ENCODE results near the gene P3H3.
"Not testable (repeated sequence)": the region's sequence is repeated elsewhere in the genome, so short reads cannot be mapped to it uniquely, and the experiment has no call there.

The P3H3 gene

DNA sequence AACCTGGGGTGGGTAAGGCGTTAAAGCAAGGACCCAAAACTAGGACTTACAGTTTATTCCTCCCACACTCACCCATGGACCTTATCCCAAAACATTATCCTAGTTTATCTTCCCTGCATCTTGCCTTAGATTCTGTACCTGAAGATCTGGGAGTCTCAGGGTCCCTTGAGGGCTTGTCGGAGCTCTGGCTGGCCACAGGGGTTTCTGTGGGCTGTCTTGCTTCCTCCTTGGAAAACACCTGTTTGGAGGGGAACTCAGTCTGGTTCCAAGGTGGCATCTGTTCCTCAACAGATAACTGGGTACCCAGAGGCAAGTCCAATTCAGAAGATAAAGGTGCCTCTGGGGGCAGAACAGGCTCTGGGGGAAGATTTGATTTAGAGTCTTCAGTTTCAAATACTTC, 21.2 kb downstream of the P3H3 start:
- no peak for DNase-seq

DNA sequence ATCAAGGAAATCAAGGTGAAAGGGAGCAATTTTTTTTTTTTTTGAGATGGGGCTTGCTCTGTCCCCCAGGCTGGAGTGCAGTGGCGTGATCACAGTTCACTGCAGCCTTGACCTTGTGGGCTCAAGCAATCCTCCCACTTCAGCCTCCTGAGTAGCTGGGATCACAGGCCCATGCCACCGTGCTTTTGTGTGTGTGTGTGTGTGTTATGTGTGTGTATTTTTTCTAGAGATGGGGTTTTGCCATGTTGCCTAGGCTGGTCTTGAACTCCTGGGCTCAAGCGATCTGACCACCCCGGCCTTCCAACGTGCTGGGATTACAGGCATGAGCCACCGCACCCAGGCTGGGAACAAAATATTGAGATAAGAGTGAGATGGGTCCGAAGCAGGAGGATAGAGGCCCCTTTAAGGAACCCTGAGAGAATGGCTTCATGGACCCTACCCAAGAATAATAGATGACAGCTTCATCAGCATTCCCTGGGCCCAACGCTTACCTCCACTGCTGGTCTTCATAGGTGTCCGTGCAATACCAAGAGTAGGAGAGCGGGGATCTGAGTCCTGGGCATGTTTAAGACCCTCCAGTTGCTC, 21.9 kb downstream of the P3H3 start:
- no peak for DNase-seq

- no peak for DNase-seq
These were observed 22.6 kb downstream of the P3H3 start for GRCh38 chr12:6850796-6851152.

GRCh38 chr12:6851153-6851920, 23.1 kb downstream of the P3H3 start, which contains the start of gene CDCA3:
Gene CDCA3 (minus strand): TSS chr12:6851286. CDS start chr12:6850952, 334 bp downstream.
- peak; percentile 99 for DNase-seq

DNA sequence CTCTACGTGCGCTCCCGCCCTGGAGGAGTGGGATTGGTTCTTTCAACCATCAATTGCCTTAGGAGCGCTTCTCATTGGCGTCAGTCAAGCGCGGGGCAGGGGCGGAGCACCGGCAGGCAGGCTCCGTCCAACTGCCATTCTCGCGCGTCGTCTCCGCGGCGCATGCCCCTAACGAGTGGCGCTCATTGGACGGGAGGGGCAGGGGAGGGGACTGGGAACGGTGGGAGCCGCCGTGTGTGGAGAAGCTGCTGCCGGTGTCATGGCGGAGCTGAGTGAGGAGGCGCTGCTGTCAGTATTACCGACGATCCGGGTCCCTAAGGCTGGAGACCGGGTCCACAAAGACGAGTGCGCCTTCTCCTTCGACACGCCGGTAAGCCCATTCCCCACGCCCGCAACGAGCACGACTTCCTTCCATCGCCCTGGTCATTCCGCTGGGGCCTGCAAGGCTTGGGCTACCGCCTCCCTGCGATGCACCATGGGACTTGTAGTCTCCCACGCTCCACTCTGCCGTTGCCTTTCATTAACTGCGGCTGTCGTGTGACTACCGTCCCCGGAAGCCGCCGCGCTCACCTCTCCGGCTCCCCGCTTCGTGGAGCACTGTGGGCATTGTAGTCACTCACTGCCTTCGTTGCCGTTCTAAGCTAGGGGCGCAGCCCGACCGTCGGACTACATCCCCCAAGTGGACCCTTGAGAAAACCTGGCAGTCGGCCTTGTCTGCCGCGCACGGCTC, 23.9 kb downstream of the P3H3 start, which contains the start of gene USP5:
Gene USP5 (plus strand): TSS at position 230 of the 730 bp plus-strand sequence. CDS start 30 bp downstream, at position 260.
- DNase-seq = peak; percentile 99

DNA sequence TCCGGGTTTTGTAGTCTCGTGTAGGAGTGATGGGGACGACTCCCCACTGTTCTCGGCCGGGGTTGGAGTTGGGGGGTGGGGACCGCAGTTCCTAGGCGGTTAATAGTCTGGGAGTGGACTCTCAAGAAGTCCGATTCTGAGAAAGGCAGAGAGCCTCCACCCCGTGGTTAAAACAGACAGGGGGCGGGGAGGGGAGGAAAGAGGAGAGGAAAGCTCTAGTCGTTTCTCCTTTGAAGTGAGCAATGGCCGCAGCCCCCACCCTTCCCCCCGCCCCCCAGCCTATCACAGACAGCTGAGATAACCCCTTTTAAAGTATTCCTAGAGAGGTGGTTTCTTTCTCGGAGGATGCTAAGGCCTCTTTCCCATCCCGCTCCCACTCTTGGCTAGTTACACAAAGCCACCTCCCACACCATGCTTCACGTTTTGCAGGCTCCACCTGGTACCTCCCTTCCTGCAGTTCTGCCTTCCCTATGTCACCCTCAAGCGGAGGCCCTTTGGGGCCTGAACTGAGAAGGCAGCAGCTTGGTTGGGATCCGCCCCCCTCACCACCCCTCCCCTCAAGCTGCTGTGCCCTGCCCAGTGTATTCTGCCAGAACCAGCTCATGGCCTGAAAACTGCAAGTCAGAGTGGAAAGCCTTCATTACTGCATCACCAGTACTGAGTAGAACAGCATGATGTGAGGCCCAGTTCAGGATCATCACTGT, 24.6 kb downstream of the P3H3 start:
- DNase-seq = no peak

GRCh38 chr12:6853626-6854025, 25.4 kb downstream of the P3H3 start:
- no peak for DNase-seq

- DNase-seq = no peak
These were observed 25.8 kb downstream of the P3H3 start for GRCh38 chr12:6854036-6854435.

DNA sequence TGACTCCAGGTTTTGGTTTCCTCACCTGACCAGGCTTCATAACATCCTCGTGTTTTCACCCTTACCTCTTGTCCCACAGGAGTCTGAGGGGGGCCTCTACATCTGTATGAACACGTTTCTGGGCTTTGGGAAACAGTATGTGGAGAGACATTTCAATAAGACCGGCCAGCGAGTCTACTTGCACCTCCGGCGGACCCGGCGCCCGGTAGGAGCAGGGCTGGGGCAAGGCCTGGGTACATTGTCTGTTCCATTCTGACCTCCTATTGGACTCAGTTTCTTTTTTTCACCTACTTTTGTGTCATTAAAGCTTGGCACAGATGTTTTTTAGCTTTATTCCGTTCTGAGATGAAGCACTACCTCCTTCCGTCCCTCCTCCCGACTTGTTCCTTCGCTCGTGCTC, 27.1 kb downstream of the P3H3 start:
- DNase-seq = no peak

GRCh38 chr12:6858799-6859198, 30.6 kb downstream of the P3H3 start:
- DNase-seq = no peak

DNA sequence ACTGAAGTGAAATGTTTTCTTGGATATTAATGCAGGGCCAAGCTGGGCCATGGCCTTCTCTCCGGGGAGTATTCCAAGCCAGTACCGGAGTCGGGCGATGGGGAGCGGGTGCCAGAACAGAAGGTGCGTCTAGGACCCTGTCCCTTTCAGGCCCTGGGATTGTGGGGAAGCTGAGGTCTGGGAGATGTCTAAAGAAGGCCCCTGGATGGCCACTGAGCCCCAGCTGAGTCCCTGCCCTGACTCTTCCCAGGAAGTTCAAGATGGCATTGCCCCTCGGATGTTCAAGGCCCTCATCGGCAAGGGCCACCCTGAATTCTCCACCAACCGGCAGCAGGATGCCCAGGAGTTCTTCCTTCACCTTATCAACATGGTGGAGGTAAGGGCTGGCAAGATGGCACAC, 31.9 kb downstream of the P3H3 start:
- DNase-seq = no peak

DNA sequence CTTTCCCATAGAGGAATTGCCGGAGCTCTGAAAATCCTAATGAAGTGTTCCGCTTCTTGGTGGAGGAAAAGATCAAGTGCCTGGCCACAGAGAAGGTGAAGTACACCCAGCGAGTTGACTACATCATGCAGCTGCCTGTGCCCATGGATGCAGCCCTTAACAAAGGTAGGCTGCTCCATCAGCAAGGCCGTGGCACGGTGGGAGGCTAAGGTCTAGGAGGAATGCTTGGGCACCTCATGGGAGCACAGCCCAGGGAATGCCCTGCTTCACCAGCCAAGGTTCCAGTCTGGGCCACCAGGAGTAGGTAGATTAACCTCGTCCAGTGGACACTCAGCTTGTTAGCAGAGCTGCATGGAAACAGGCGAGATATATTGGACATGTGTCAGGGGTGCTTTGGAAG, 32.7 kb downstream of the P3H3 start:
- DNase-seq = no peak

DNA sequence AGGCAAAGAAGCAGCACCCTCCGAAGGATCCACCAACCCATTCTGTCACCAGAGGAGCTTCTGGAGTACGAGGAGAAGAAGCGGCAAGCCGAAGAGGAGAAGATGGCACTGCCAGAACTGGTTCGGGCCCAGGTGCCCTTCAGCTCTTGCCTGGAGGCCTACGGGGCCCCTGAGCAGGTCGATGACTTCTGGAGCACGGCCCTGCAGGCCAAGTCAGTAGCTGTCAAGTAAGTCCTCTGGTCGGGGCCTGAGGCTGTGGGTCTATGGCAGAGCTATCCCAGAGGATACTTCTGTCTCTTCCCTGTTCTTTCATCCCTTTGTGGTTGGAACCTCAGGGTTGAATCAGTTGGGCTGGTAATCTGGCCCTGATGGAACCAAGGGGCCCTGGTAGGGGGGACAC, 33.2 kb downstream of the P3H3 start:
- no peak for DNase-seq

DNA sequence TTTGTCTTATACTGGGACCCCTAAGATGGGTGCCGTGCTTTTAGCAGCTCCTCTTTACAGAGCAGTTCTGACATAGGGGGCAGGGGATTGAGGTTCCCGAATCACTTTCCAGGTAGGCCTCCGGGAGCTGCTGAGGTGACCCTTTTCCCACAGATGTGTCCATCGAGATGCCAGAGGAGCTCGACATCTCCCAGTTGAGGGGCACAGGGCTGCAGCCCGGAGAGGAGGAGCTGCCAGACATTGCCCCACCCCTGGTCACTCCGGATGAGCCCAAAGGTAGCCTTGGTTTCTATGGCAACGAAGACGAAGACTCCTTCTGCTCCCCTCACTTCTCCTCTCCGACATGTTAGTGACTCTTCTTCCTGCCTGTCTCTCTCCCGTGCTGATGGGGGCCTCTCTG, 34.8 kb downstream of the P3H3 start:
- no peak for DNase-seq

GRCh38 chr12:6863586-6864321, 35.5 kb downstream of the P3H3 start:
- no peak for DNase-seq

DNA sequence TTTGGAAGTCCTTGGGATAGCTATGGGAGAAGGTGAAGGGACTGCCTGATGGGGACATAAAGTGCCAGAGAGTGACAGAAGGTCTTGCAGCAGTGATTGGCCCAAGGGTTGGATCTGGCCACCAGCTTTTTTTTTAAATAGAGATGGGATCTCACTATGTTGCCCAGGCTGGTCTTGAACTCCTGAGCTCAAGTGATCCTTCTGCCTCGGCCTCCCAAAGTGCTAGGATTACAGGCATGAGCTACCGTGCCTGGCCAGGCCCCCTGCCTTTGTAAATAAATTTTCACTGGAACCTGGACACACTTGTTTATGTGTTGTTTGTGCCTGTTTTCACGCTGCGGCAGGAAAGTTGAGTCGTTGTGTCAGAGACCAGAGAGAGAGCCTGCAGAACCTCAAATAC, 37.1 kb downstream of the P3H3 start:
- DNase-seq = not testable (repeated sequence)

DNA sequence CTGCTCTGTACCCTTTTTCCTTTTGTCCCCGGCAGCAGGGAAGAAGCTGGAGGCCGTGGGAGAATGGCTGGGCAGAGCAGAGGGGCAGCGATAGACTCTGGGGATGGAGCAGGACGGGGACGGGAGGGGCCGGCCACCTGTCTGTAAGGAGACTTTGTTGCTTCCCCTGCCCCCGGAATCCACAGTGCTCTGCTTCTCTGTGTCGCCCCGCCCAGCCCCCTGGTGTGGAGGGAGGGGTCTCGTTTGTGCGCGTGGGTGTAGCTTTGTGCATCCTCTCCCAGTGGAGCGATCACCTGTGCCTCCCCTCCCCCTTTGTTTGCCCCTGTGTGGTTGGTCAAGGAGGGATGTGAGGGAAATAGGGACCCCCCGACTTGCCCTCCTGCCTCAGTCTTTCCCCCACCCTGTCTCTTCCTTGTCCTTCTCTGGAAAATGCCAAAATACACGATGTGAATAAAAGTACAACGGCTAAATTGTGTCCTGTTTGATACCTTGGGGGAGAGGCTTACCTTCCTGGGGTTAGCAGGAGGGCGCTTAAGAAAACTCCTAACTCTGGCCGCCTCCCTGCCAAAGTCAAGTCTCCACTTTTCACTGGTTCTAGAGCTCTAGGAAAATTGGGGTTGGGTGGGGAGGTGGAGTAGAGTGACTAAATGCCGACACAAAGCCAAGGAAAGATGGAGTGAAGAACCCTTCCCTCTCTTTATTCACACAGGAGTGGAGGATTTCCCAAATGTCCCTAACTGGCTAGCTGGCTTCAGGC, 38.1 kb downstream of the P3H3 start:
- no peak for DNase-seq

GRCh38 chr12:6866920-6867412, 38.8 kb downstream of the P3H3 start:
- peak; percentile 74 for DNase-seq

DNA sequence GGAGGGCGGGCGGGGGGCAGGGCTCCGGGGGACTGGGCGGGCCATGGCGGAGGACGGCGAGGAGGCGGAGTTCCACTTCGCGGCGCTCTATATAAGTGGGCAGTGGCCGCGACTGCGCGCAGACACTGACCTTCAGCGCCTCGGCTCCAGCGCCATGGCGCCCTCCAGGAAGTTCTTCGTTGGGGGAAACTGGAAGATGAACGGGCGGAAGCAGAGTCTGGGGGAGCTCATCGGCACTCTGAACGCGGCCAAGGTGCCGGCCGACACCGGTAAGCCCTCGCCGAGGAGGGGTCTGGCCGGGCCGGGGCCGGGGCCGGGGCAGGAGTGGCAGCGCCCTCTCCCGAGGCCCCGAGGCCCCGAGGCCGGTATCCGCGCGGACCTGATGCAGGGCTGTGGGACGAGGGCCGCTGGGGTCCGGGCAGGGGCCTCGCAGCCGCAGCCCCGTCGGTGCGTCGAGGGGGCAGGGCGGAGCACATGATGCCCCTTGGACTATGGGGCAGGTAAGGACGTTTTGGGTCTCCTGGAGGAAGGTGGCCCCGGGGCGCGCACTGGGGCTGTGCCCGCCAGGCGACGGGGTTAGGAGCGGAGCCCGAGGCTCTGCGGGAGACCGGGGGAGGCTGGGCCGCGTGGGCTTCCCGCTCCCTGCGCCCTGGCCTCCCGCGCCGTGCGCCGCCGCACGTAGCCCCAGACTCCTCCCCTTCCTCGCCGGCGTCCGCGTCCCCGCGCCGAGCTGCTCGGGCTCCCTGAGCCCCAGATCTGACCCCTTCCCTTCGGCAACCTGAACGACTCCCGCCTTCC, 39.4 kb downstream of the P3H3 start, which contains the start of gene TPI1:
Gene TPI1 (plus strand): TSS at position 119 of the 798 bp plus-strand sequence. CDS start 36 bp downstream, at position 155.
- peak; percentile 74 for DNase-seq

DNA sequence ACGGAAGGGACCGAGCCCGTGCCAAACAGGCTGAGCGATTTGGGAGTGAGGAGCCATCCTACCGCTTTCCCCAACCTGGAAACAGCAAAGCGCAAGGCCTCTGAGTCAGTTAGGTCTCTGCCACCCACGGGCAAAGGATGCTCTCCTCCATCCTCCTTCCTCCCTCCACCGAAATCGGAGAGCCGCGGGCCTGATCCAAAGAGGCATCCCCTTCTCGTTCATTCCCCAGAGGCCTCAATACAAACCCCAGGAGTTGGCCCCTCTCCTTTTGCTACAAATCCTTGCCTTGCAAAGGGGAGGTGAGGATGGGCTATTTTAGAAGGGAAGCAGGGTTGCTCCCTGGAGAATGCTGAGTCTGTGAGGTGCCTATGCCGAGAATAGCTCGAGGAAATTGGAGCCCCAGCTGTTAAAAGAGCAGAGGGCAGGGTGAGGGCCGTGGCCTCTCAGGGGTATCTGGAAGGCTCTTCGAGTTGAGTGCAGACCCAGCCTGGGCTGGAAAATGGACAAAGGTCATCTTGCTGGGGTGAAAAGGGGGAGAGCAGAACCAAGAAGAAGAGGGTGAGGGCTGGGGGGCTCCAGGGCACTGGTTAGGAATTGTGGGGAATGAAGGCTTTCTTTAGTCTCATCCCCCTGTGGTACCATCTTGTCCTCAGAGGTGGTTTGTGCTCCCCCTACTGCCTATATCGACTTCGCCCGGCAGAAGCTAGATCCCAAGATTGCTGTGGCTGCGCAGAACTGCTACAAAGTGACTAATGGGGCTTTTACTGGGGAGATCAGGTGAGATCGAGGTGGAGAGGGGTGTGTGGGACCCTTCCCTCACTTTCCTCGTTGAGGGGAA, 40.2 kb downstream of the P3H3 start:
- DNase-seq = no peak
